Fibroblast of skin of left biceps (primary cell): ENCODE data around the gene NOSTRIN.

Experiments
- DNase-seq, 2 experiments: peaks; one replicate each; pipeline ENCODE4 v3.0.0-alpha.2; 2013; ENCODE audit warnings: low read depth in 2 of 2

Gene NOSTRIN

DNA sequence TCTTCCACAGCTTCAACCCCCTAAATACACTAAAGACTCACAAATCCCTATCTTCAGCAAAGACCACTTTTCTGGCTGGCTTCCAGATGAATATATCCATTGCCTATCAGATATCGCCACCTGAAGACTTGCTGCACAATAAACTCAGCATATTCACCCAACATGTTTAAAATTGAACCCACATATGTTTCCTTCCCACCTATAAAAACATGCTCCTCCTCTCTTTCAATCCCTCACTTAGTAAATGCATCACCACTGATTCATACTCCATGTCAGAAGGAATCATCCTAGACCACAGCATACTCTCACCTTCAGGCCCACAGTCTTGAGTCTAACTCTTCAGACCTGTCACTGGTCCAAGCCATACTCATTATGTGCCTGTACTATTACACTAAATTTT is 82.5 kb downstream of the NOSTRIN start:
- no peak for DNase-seq

DNA sequence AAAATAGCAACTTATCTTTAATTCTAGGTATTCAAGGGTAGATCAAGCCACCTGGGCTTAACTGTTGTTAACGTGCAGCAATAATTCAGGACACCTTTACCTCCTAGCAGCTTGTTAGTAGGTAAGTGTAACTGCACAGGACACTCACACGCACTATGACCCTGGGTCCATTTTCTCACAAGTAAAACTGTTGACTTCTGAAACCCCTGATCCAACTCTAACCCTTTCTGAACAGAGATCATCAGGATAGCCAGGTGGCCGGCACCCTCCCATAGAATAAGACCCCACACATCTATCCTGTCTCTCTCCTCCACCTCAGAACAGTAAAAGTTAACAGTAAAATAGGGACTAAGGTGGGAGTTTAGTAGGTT is 87.2 kb downstream of the NOSTRIN start:
- DNase-seq: no peak

DNA sequence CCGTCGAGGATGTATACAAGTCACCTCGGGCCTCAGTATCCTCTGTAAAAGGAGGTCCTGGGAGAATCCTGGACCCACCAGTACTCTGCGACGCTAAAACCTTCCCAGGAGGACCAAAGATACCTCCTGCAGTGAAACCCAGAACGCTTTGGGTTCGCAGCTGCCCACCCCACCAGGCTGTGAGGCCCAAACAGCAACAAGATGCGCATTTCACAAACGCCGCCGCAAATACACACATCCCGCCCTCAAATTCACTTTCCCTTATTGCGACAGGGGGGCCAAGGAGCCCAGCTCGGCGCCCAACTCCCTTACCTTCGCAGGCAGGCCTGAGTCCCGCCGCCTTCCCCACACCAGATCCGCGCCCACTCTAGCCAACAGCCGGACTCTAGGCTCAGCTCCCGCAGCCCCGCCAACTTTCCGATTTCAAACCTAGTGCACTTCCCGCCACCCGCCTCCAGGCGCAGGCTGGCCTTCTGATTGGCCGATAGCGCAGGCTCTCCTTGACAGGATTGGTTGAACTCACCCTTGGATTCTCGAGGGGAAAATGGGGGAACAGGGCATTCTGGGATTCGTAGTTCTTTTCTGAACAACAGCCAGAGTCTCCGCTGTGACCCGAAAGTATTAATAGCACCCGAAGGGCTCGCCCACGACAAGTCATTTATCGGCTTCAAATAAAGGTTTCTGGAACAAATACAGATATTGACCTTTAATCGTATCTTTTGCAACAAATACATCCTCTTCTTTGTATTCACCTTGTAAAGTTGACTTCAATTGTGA is 87.8 kb downstream of the NOSTRIN start, which contains the start of gene SPC25:
SPC25 (minus strand) TSS at position 425 of the 777 bp plus-strand sequence. CDS start 911 bp downstream, outside the sequence.
- DNase-seq: peak; percentile 69 to 77

DNA sequence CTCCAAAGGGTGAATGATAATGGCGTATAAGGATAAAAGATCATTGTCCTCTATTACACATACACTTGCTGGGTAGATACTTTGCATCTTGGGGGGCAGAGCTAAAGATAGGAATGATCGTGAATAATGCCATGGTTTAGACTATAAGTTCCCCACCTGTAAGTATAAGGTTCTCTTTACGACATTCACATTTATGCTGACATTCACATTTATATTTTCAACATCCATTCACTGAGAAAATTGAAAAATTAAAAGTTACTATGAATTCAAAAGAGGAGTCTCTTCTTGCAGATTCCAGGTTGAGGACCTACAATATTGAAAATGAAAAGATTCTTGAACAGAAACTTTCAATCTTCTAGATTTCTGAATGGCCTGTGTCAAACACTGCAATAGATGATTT is 89.9 kb downstream of the NOSTRIN start:
- no peak for DNase-seq

DNA sequence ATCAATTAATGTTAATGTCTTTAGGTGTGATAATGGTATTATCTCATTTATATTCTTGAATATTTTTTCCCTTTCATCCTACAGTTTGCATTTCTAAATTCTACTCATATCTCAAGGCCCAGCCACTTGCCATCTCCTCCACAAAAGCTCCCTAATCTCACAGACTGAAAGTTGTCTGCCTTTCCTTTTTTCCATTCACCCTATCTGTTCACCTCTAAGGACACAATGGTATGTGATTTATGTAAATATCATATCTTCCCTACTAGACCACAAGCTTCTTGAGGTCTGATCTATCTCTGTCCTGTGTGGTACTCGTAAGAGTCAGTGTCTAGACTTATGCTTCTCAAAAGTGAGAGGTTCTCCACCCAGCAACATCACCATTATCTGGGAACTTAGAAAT is 91.7 kb downstream of the NOSTRIN start:
- DNase-seq: no peak

DNA sequence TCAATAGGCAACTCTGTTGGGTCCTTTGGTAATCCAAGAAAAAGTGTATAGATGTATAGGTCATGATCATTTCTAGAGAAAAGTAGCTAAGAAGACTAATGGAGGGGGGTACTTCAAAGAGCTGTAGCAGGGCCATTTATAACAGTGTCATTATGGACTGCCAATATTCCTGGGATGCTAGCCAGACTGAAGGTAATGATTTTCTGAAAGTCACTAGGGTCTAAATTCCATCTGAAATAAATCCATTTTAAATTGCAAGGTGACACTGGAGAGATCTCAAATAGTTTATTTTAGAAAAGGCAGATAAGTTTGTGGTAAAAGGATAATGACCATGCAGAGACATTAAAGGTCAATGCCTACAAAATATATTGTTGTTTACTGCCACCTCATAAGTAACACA is 92.3 kb downstream of the NOSTRIN start:
- no peak for DNase-seq

DNA sequence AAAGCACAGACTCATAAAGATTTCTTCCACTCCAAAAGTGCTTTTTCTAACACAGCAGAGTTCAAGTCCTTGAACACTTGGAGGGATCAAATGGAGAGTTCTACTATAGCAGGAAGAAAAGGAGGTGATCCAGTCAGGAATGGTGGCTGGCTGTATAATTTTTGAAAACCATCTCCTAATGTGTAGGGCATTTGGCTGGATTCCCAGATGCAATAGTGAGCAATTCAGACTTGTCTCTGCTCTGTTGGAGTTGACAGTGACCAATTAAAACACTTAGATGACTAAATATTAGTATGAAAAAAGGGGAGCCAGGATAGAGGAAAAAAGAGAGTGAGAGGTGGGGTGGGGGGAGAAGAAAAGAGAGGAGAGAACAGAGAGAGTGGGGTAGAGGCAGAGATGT is 93.3 kb downstream of the NOSTRIN start:
- DNase-seq: no peak

DNA sequence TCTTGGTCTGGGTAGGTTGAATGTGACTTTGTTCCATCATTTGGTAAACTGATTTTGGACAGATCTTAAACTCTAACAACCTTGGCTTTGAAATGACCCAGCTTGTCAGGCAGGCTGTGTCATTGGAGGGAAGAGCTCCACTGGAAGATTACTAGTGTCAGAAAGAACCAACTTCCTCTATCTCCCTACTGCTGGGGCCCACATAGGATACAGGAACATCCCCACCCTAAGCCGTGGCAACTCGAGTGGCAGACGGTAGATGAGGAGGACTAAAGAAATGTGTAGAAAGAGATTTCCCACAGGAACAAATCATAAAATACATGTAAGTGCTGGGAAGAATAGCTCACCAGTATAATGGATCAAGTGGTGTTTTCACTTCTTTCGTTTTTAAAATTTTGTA is 94.3 kb downstream of the NOSTRIN start:
- no peak for DNase-seq

DNA sequence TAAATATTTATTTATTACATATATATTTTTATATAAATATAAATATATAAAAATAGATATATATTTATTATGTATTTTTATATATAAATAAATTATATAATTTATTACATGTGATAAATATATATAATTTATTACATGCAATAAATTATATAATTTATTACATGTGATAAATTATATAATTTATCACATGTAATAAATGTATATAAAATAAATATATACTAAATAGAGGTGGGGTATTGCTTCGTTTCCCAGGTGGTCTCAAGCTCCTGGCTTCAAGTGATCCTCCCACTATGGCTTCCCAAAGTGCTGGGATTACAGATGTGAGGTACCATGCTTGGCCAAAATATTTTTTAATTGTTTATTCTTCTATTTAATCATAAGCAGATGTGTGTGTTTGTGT is 95.0 kb downstream of the NOSTRIN start:
- no peak for DNase-seq

DNA sequence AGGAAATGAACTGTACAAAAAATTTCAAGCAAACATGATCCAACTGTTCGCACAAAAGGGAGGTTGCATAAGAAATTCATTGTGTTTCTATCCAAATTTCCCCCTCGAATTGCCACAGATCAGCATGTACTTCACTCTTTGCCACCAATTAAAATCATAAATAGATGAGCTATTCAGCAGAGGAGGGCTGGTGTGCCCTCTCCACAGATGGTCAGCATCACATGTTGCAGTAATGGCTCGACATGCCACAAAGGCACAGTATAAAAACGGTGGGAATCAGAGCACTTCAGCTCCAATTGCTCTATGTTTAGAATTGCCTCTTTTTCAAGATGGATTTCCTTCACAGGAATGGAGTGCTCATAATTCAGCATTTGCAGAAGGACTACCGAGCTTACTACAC is 98.6 kb downstream of the NOSTRIN start, which contains the start of gene G6PC2:
G6PC2 (plus strand) TSS at position 289 of the 400 bp plus-strand sequence; CDS start at position 330, 41 bp downstream.
- no peak for DNase-seq

DNA sequence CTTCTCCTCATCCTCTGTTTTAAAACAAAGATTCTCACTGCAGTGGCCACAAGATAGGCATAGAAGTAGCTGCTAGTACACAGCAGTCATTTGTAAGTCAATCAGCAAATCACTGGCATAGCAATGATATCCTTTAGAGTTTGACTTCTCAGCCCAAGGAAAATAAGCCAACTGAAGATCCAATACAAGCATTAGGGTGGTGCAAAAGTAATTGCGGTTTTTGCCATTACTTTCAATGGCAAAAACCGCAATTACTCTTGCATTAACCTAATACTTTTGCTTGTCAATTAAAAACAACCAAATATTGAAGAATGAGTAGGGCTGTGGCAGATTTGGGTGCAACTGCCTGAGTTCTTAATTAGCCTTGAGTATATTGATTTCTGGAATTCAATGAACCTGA is 101.5 kb downstream of the NOSTRIN start:
- DNase-seq: no peak

DNA sequence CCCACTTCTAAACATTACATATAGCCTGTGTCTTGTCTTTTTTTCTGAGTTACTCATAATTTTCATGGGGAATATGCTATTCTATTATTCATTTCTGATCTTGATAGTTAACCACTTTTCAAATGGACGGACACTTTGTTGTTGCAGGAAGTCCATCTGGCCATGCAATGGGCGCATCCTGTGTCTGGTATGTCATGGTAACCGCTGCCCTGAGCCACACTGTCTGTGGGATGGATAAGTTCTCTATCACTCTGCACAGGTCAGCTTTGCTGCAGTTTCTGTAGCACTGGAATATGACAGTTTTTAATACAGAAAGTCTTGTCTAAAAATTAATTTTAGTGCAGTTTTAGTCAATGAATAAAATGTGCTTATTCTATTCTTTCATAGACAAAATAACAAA is 101.9 kb downstream of the NOSTRIN start:
- DNase-seq: no peak

DNA sequence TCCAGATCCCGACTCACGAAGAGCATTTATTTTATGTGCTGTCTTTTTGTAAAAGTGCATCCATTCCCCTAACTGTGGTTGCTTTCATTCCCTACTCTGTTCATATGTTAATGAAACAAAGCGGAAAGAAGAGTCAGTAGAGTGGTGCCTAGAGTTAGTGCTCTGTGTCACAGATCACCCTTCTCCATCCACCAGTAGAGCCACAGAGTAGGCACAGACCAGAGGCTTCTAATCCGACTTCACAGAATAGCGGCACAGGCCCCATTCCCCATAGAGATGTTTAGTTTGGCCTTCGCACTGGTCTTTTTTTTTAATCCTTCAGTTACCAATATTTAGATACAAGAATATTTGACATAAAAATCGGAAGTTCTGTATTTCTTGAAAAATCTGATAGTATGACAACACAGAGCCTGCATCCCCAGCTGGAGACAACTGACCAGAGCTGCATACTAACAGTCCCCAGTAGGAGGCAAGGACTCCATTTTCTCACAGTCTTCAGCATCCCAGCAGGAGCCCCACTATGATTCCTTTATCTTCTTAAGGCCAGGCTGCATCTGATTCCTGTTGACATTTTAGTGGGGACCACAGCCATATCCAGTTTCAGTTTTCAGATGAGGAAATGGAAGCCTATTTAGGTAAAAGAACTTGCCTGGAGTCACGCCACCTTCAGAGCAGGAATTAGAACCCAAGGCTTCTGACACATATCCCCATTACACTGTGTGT is 105.7 kb downstream of the NOSTRIN start:
- DNase-seq: no peak

DNA sequence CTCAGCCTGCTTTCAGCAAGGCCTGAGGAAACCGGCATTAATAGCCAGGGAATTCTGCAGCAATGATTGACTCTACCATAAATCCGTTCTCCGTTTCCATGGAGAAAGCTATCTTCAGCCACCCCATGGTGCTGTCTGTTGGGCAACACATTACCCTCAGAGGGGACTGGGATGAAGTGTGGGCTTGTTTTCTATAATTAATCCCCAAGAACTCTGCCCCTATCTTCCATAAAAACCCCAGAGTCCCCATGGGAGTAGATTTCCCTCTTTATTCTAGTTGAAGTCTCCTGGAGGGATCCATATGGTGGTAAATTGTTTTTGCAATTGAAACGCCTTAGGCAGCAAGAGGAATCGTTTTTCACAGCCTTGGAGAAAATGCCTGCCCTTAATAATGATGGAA is 107.9 kb downstream of the NOSTRIN start:
- DNase-seq: no peak

DNA sequence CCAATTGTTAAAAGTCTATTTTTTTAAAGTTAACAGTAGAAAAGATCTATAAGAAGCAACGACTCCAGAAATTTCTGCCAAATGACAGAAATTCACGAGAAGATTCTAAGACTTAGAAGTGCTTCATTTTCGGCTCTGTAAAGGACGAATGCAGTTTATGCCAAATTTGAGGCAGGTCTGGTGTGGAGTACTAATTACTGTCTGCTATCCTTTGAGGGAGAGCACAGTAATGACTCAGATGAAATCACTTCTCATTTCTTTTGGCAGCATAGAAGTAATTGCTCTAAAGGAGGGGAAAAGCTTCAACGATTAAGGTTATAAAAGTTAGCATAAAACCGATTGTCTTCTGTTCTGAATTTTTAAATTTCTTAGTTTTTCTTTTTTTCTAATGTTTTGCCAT is 110.0 kb downstream of the NOSTRIN start:
- DNase-seq: no peak

DNA sequence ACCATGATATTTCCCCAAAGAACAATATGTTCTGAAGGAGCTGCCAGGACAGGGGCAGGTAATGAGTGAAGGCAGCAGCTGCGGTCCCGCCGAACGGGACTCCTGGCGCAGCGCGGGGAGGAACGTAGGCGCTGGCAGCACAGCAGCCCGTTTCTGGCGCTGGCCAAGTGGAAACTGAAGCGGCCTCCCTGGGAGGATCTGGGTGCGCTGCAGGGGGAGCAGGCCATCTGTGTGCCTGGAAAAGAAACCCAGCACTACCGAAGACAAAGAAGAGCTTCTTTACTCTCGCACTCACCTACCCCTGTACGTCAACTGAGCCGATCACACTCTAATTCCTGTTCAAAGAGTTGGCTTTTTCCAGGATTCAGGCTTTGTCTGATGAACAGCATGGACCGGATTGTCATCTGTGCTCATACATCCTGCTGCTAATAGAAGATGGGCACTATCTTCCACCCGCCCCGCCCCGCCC is 110.5 kb downstream of the NOSTRIN start:
- no peak for DNase-seq

DNA sequence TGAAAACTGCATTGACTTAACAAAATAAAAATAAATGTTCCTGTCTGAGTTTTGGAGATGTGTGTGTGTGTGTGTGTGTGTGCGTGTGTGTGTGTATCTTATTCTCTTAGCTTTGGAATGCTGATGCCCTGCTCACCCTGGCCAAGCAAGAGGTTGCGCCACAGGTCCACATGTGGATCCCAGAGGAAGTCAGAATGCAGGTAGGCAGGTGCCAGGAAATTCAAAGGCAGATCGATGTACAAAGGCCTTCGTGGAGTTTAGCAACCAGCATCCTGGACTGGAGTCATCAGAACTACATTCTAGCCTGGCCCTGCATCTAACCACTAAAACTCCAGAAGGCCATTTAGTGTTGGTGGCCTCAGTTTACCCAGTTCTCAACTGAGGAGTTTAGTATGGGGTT is 111.1 kb downstream of the NOSTRIN start:
- DNase-seq: no peak
